Gastroesophageal sphincter (tissue), 3 donors: ENCODE measurements around the gene SYNE1.

Experiments used
- CTCF ChIP-seq, 4 experiments: fragments of 200-600 bp in 2 of 4; fragments of 450-650 bp in 2 of 4; sonication (generic) in 1 of 4; IDR thresholded peaks; one replicate each; pipeline ENCODE4 v1.5.1; 2017 to 2019; ENCODE audit warnings: antibody characterized with exemption in 4 of 4, mild to moderate bottlenecking in 2 of 4, moderate library complexity in 2 of 4
- EP300 ChIP-seq: sonication (generic); formaldehyde crosslinking; IDR thresholded peaks from one replicate; pipeline ENCODE4 v1.6.1; 2017; ENCODE audit warnings: antibody characterized with exemption, mild to moderate bottlenecking

GRCh38 chr6:152648105-152648504 lies 10.9 kb upstream of the SYNE1 start:
- TF ChIP-seq CTCF (IDR thresholded peaks at IDR 0.05) (no peak), EP300 (no peak)
